22Rv1 (cell line): Measurements from ENCODE around the gene CYSRT1.
"Not testable (repeated sequence)": the region's sequence is repeated elsewhere in the genome, so short reads cannot be mapped to it uniquely, and the experiment has no call there.

Experiments
- ZFX ChIP-seq: fragments of 450-650 bp; IDR thresholded peaks from 2 replicates; pipeline ENCODE4 v1.6.1; 2017; ENCODE audit warnings: antibody characterized with exemption, borderline replicate concordance
- TF ChIP-seq, protein P1 (sequence below): fragments of 450-650 bp; IDR thresholded peaks from 2 replicates; pipeline ENCODE4 v1.5.1; 2017; ENCODE audit warnings: mild to moderate bottlenecking

DNA sequence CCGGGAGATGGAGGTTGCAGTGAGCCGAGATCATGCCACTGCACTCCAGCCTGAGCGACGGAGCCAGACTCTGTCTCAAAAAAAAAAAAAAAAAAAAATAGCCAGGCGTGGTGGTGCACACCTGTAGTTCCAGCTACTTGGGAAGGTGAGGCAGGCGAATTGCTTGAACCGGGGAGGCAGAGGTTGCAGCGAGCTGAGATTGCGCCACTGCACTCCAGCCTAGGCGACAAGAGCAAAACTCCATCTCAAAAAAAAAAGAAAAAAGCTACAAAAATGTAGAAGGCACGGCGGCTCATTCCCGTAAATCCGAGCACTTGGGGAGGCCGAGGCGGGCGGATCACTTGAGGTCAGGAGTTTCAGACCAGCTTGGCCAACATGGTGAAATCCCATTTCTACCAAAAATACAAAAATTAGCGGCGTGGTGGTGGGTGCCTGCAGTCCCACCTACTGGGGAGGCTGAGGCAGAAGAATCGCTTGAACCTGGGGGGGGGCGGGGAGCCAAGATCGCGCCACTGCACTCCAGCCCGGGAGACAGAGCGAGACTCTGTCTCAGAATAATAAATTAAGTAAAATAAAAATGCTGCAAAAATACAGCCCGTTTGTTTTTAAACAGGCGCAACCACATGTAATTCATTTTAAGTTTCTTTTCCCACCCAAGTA is 14.7 kb downstream of the CYSRT1 start:
- TF ChIP-seq, protein P1, sequence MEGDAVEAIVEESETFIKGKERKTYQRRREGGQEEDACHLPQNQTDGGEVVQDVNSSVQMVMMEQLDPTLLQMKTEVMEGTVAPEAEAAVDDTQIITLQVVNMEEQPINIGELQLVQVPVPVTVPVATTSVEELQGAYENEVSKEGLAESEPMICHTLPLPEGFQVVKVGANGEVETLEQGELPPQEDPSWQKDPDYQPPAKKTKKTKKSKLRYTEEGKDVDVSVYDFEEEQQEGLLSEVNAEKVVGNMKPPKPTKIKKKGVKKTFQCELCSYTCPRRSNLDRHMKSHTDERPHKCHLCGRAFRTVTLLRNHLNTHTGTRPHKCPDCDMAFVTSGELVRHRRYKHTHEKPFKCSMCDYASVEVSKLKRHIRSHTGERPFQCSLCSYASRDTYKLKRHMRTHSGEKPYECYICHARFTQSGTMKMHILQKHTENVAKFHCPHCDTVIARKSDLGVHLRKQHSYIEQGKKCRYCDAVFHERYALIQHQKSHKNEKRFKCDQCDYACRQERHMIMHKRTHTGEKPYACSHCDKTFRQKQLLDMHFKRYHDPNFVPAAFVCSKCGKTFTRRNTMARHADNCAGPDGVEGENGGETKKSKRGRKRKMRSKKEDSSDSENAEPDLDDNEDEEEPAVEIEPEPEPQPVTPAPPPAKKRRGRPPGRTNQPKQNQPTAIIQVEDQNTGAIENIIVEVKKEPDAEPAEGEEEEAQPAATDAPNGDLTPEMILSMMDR: not testable (repeated sequence)
- TF ChIP-seq ZFX: not testable (repeated sequence)
